ENCODE results near the gene NCS1. TPM values are rescaled to one million over a fixed set of nuclear protein-coding genes. Genes with fewer than 3 reads are reported as not detected.
"Not testable (repeated sequence)": the region's sequence is repeated elsewhere in the genome, so short reads cannot be mapped to it uniquely, and the experiment has no call there.

The NCS1 gene
- total RNA-seq, 1 experiment from 2014 or later, result 27.8 TPM

DNA sequence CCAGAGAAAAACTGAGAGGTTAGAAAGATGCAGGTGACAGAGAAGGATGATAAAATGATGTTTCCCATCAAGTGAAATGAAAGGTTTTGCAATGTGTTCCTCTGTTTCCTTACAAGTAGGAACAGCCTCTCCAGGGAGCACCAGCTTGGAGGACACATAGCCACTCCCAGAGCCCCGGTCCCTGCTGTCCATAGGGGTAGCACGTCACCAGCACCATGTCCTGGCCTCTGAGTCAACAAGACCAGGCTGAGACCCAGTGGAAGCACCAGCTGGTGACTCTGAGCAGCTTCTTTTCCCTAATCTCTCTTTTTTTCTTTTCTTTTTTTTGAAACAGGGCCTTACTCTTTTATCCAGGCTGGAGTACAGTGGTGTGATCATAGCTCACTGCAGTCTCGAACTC, 73.9 kb downstream of the NCS1 start:
- intact Hi-C loops (cut with micrococcal nuclease), result no loop called here

DNA sequence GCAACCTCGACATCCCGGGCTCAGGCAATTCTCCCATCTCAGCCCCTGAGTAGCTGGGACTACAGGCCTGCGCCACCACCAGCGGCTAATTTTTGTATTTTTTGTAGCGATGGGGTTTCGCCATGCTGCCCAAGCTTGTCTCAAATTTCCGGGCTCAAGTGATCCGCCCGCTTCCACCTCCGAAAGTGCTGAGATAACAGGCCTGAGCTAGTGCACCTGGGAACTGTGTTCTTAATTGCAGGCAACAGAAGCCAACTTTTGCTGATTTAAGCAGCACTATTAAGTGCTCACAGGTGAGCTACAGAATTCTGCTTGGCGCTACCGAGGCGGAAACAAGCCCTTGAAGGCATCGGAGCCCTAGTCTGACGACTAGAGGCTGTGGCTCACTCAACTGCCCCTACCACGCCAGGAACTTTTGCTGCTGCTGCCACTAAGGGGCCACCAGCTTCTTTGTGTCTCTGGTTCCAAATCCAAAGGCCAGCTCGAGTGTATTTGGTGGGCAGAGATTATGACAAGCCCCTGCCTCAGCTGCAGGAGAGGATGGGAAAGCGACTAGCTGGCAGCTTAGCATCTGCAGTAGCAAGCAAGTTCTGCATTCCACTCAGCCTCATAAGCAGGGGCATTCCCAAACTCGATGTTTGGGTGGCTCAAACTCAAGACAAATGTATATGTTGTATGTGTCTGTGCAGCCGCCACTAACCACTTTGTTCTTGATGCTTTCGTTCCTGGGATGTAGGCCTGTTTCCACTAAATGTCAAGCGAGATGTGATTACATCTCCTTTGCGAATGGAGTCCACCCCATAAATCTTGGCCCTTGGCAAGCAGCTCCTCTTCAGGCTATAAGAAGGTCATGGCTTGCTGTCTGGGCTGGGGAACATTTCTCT, 82.8 kb downstream of the NCS1 start:
- H3K27ac Mint-ChIP-seq (ENCODE audit: low read depth, unreplicated experiment), result no peak overlapping the region
- POLR2A ChIA-PET, result no interaction called here
- intact Hi-C loops (cut with micrococcal nuclease), result no loop called here
- H3K4me3 Mint-ChIP-seq (ENCODE audit: unreplicated experiment), result no peak overlapping the region
- TF ChIP-seq, protein P1, sequence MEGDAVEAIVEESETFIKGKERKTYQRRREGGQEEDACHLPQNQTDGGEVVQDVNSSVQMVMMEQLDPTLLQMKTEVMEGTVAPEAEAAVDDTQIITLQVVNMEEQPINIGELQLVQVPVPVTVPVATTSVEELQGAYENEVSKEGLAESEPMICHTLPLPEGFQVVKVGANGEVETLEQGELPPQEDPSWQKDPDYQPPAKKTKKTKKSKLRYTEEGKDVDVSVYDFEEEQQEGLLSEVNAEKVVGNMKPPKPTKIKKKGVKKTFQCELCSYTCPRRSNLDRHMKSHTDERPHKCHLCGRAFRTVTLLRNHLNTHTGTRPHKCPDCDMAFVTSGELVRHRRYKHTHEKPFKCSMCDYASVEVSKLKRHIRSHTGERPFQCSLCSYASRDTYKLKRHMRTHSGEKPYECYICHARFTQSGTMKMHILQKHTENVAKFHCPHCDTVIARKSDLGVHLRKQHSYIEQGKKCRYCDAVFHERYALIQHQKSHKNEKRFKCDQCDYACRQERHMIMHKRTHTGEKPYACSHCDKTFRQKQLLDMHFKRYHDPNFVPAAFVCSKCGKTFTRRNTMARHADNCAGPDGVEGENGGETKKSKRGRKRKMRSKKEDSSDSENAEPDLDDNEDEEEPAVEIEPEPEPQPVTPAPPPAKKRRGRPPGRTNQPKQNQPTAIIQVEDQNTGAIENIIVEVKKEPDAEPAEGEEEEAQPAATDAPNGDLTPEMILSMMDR (IDR thresholded peaks at IDR 0.05; ENCODE audit: unreplicated experiment), result no peak
- no peaks in the 10 kb centered on the region for H3K36me3 Mint-ChIP-seq (ENCODE audit: insufficient read depth, unreplicated experiment)
- peaks cover 55% of the 10 kb centered on the region for H3K27me3 Mint-ChIP-seq (ENCODE audit: insufficient read depth, unreplicated experiment)
- BruUV-seq (replicated peaks), result no TSS peak
- DNase-seq (ENCODE audit: unreplicated experiment), result no peak
- H3K9me3 Mint-ChIP-seq (ENCODE audit: unreplicated experiment), result no peaks in the 10 kb centered on the region
- no peaks in the 10 kb centered on the region for H3K4me1 Mint-ChIP-seq (ENCODE audit: insufficient read depth, unreplicated experiment)
- CTCF ChIA-PET, result interaction anchor here (0.6 to 2.6 kb wide), 7 partner anchors 9 to 897 kb away, joined by 3 to 16 read pairs (median 3); no protein-coding TSS in a partner anchor

More for the DNA sequence above, 73.9 kb downstream of the NCS1 start:
- Mint-ChIP-seq H3K9me3 (ENCODE audit: unreplicated experiment) (no peaks in the 10 kb centered on the region), H3K27me3 (ENCODE audit: insufficient read depth, unreplicated experiment) (peaks cover 26% of the 10 kb centered on the region), H3K27ac (ENCODE audit: low read depth, unreplicated experiment) (no peak overlapping the region), H3K36me3 (ENCODE audit: insufficient read depth, unreplicated experiment) (no peaks in the 10 kb centered on the region), H3K4me1 (ENCODE audit: insufficient read depth, unreplicated experiment) (peaks cover 6% of the 10 kb centered on the region), H3K4me3 (ENCODE audit: unreplicated experiment) (no peak overlapping the region)
- ChIA-PET CTCF (interaction anchor here (0.6 to 9.8 kb wide), 4 partner anchors 13 to 138 kb away, joined by 4 to 62 read pairs (median 4); no protein-coding TSS in a partner anchor), POLR2A (interaction anchor here (0.7 kb wide), 1 partner anchor 23 kb away, joined by 3 read pairs; no protein-coding TSS in a partner anchor)
- DNase-seq (ENCODE audit: unreplicated experiment), result no peak
- no TSS peak for BruUV-seq (replicated peaks)
- TF ChIP-seq, protein P1 (IDR thresholded peaks at IDR 0.05; ENCODE audit: unreplicated experiment), result no peak

DNA sequence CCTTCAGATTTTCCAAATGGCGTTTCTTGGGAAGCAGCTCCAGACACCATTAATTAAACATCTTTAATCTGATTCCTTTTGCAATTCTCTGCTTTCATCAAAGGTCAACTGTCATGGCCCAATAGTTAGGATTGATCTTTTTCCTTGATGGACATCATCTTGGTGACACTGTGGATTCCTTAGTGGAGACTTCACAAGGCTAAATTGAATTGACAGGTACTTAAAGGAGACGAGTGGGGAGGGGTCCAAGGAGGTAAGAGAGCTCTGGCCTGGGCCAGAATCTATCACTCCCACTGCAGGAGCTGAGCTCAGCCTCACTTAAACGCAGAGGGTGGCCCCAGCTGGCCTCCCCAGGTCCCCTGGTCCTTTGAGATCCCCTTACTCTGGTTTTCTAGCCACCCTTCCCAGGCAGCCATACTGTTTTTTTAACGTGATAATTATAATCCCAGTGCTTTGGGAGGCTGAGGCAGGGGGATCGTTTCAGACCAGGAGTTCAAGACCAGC, 83.5 kb downstream of the NCS1 start:
- Mint-ChIP-seq H3K4me3 (ENCODE audit: unreplicated experiment) (no peak overlapping the region), H3K36me3 (ENCODE audit: insufficient read depth, unreplicated experiment) (no peaks in the 10 kb centered on the region), H3K4me1 (ENCODE audit: insufficient read depth, unreplicated experiment) (no peaks in the 10 kb centered on the region), H3K27me3 (ENCODE audit: insufficient read depth, unreplicated experiment) (peaks cover 55% of the 10 kb centered on the region), H3K9me3 (ENCODE audit: unreplicated experiment) (no peaks in the 10 kb centered on the region), H3K27ac (ENCODE audit: low read depth, unreplicated experiment) (no peak overlapping the region)
- intact Hi-C loops (cut with micrococcal nuclease), result no loop called here
- BruUV-seq (replicated peaks), result no TSS peak
- no peak for DNase-seq (ENCODE audit: unreplicated experiment)
- POLR2A ChIA-PET, result interaction anchor here (0.6 kb wide), 1 partner anchor 26 kb away, joined by 3 read pairs; no protein-coding TSS in a partner anchor
- TF ChIP-seq, protein P1 (IDR thresholded peaks at IDR 0.05; ENCODE audit: unreplicated experiment), result no peak
- CTCF ChIA-PET, result interaction anchor here (0.6 to 2.6 kb wide), 4 partner anchors 9 to 244 kb away, joined by 3 to 16 read pairs (median 3); no protein-coding TSS in a partner anchor

- Mint-ChIP-seq H3K27ac (ENCODE audit: low read depth, unreplicated experiment) (no peak overlapping the region), H3K36me3 (ENCODE audit: insufficient read depth, unreplicated experiment) (no peaks in the 10 kb centered on the region), H3K9me3 (ENCODE audit: unreplicated experiment) (no peaks in the 10 kb centered on the region), H3K27me3 (ENCODE audit: insufficient read depth, unreplicated experiment) (peaks cover 55% of the 10 kb centered on the region), H3K4me3 (ENCODE audit: unreplicated experiment) (no peak overlapping the region), H3K4me1 (ENCODE audit: insufficient read depth, unreplicated experiment) (no peaks in the 10 kb centered on the region)
- ChIA-PET CTCF (no interaction called here), POLR2A (interaction anchor here (0.6 kb wide), 1 partner anchor 191 kb away, joined by 6 read pairs; no protein-coding TSS in a partner anchor)
- no peak for DNase-seq (ENCODE audit: unreplicated experiment)
- BruUV-seq (replicated peaks), result no TSS peak
- intact Hi-C loops (cut with micrococcal nuclease), result no loop called here
- TF ChIP-seq, protein P1 (IDR thresholded peaks at IDR 0.05; ENCODE audit: unreplicated experiment), result no peak
These were observed 84.4 kb downstream of the NCS1 start for GRCh38 chr9:130256644-130257043.

GRCh38 chr9:130258137-130258536, 85.9 kb downstream of the NCS1 start:
- H3K27ac Mint-ChIP-seq (ENCODE audit: low read depth, unreplicated experiment); H3K36me3 Mint-ChIP-seq (ENCODE audit: insufficient read depth, unreplicated experiment); DNase-seq (ENCODE audit: unreplicated experiment); intact Hi-C loops (cut with micrococcal nuclease); CTCF ChIA-PET; BruUV-seq (replicated peaks); H3K4me3 Mint-ChIP-seq (ENCODE audit: unreplicated experiment); H3K9me3 Mint-ChIP-seq (ENCODE audit: unreplicated experiment); H3K4me1 Mint-ChIP-seq (ENCODE audit: insufficient read depth, unreplicated experiment): not testable (repeated sequence)
- peaks cover 61% of the 10 kb centered on the region for H3K27me3 Mint-ChIP-seq (ENCODE audit: insufficient read depth, unreplicated experiment)
- POLR2A ChIA-PET, result interaction anchor here (0.9 kb wide), 1 partner anchor 17 kb away, joined by 3 read pairs; no protein-coding TSS in a partner anchor
